Measurements from ENCODE around the gene PHLPP1.

Gene PHLPP1

GRCh38 chr18:62721839-62722795 lies 6.8 kb downstream of the PHLPP1 start:
- TF ChIP-seq GLI4 (tag by site-specific recombination; IDR thresholded peaks at IDR 0.05) (no peak), ZSCAN30 (tag by site-specific recombination; IDR thresholded peaks at IDR 0.05) (no peak), ZBTB20 (tag by site-specific recombination; IDR thresholded peaks at IDR 0.05) (no peak), ZSCAN23 (tag by site-specific recombination; IDR thresholded peaks at IDR 0.05) (no peak), ZBTB6 (tag by site-specific recombination; IDR thresholded peaks at IDR 0.05) (no peak), ZSCAN16 (tag by site-specific recombination; IDR thresholded peaks at IDR 0.05) (no peak), SP7 (tag by site-specific recombination; IDR thresholded peaks at IDR 0.05) (0 out of 2 replicates have a peak, but pooled peaks have one; percentile 53), ZNF776 (tag by site-specific recombination; IDR thresholded peaks at IDR 0.05; ENCODE audit: borderline replicate concordance) (no peak), ZNF248 (tag by site-specific recombination; IDR thresholded peaks at IDR 0.05) (no peak), MYNN (tag by site-specific recombination; IDR thresholded peaks at IDR 0.05; ENCODE audit: borderline replicate concordance) (no peak), ZNF623 (tag by site-specific recombination; IDR thresholded peaks at IDR 0.05) (no peak), ZNF140 (tag by site-specific recombination; IDR thresholded peaks at IDR 0.05) (no peak), ZNF394 (tag by site-specific recombination; IDR thresholded peaks at IDR 0.05; ENCODE audit: borderline replicate concordance) (no peak), PRDM6 (tag by site-specific recombination; IDR thresholded peaks at IDR 0.05) (peak; percentile 58; the same call in 1 of the 2 replicates), PRDM1 (tag by site-specific recombination; IDR thresholded peaks at IDR 0.05) (peak; percentile 37; the same call in 1 of the 2 replicates), HIC1 (tag by site-specific recombination; IDR thresholded peaks at IDR 0.05) (no peak), MZF1 (tag by site-specific recombination; IDR thresholded peaks at IDR 0.05; ENCODE audit: borderline replicate concordance) (no peak)
- TF ChIP-seq, protein P1, sequence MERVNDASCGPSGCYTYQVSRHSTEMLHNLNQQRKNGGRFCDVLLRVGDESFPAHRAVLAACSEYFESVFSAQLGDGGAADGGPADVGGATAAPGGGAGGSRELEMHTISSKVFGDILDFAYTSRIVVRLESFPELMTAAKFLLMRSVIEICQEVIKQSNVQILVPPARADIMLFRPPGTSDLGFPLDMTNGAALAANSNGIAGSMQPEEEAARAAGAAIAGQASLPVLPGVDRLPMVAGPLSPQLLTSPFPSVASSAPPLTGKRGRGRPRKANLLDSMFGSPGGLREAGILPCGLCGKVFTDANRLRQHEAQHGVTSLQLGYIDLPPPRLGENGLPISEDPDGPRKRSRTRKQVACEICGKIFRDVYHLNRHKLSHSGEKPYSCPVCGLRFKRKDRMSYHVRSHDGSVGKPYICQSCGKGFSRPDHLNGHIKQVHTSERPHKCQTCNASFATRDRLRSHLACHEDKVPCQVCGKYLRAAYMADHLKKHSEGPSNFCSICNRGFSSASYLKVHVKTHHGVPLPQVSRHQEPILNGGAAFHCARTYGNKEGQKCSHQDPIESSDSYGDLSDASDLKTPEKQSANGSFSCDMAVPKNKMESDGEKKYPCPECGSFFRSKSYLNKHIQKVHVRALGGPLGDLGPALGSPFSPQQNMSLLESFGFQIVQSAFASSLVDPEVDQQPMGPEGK (tag by site-specific recombination; IDR thresholded peaks at IDR 0.05): no peak
- no peaks in the 10 kb centered on the region for H3K9me3 ChIP-seq (ENCODE audit: control insufficient read depth, insufficient read depth, low read depth, low read length)
- peaks cover 52% of the 10 kb centered on the region for H3K4me1 ChIP-seq (ENCODE audit: control insufficient read depth, insufficient read depth, low read length)
- ChIA-PET CTCF (interaction anchor here (1.0 kb wide), 1 partner anchor 93 kb away, joined by 3 read pairs; no protein-coding TSS in a partner anchor), POLR2A (interaction anchor here (0.6 kb wide), 1 partner anchor 114 kb away, joined by 3 read pairs; no protein-coding TSS in a partner anchor)
- H3K36me3 ChIP-seq (ENCODE audit: control insufficient read depth in 2 of 2, insufficient read depth in 1 of 2, low read length in 2 of 2): no peaks in the 10 kb centered on the region
- H3K27ac ChIP-seq (ENCODE audit: extremely low read depth, low read depth, low read length): no peak overlapping the region
- no peak overlapping the region for H3K4me3 ChIP-seq (ENCODE audit: low read depth, low read length)
